Mesenteric fat pad (tissue), 1 donor: ENCODE results near the gene LIMK2. TPM values are rescaled to one million over a fixed set of nuclear protein-coding genes. Genes with fewer than 3 reads are reported as not detected.
"Not testable (repeated sequence)": the region's sequence is repeated elsewhere in the genome, so short reads cannot be mapped to it uniquely, and the experiment has no call there.

Experiments used
- DNase-seq: peaks from one replicate; pipeline ENCODE4 v3.0.0-alpha.2; 2020; ENCODE audit warnings: low spot score
- total RNA-seq: library from RNA; stranded (reverse); fragmentation: NEBNext Ultra II Directional; extraction: Animal tissue kit (Norgen Biotek cat#: 25700); gene quantifications from one replicate; pipeline ENCODE4 v1.2.1, GENCODE V29; 2021
- donor health status: DM: yes; HTN: yes; CAD: no.

Gene LIMK2
- total RNA-seq, 1 donor from 2014 or later = 52.1 TPM

DNA sequence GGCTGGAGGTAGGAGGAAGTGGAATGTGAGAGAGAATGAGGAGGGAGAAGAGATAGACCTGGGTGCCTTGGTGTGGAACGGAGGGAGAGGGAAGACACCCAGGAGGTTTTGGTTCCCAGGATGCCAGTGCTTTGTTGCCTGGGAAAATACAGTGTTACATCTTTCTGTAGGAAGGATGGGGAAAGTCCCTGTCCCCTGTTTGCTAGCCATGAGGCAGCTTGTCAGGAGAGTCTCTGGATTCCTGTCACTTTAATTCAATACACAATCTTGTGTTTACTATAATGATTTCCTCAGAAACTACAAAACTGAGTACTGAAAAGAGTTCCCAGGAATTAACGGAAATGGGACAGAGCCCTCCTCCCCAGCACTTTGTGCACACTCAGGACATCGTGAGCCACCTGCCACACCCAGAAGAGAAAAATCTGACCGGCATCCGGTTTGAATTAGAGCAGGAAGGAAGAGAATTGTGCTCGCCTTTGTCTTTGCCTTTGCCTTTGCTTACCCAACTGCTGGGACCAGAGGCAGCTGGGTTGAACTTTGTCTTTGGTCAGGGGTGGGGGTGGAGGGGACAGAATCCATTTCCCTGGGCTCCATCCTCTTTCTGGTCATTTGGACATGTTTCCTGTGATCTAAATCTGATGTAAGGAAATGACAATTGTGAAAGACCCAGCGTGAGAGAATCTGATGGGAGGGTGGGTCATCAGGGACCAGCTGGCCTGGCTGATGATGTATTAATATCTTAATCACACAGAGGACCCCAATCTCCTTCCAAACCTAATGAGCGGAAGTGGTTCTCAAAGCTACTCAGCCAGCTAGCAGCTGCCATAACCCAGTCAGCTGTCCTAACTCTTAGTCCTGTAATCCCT lies 1.3 kb upstream of the LIMK2 start:
- no peak for DNase-seq

DNA sequence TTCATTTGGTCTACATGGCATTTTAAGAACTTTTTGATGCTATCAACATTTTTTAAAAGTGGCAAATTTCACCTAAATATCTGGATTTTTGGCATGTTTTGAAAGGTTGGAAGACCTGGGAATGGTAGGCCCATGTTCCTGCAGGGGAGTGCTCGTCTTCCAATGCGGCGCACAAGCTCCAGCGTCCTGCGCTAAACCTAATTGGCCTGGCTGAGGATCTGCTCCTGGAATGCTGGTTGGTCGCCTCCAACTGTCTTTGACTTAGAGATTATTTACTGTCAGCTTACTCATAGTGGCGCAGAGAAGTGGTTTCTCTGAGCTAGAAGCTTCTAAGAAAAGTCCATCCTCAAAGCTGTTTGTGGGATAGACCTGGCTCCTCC lies 626 bp upstream of the LIMK2 start:
- no peak for DNase-seq

DNA sequence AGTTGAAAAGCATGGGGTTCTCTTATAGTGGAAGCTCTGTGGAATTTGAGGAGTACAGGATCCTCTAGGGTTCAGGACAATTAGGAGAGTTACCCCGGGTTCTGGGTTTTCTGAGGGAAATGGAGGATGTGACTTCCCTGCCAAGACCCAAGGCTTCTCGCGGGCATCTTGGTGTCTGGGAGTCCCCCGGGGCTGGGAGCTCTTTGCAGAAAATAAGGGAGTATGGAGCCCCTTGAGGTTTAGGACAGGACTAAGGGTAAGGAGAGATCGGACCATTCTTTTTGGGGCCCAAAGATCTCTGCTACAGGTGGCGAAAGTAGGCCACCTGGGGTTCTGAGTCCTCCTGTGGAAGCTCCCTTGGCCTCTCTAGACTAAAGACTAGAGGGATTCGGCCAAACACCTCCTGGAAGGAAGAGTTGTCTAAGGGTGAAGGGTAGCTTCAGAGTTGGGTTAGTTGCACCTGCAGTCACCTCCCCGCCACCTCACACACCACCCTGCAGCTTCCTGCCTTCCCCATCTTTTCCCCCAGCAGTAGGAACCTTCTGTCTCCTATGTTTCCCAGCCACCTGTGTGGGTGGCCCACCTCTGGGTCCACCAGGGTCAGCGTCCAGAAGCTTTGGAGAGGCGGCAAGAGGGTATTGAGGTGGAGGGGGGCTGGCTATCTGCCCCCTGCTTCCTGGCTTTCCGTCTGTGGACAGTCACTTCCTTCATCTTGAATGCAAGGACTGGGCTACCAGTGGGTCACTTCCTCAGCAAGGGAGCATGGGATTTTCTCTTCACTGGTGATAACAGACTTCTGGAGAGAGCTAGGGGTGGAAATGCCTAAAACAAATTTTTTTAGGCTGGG lies 908 bp downstream of the LIMK2 start:
- DNase-seq = no peak

DNA sequence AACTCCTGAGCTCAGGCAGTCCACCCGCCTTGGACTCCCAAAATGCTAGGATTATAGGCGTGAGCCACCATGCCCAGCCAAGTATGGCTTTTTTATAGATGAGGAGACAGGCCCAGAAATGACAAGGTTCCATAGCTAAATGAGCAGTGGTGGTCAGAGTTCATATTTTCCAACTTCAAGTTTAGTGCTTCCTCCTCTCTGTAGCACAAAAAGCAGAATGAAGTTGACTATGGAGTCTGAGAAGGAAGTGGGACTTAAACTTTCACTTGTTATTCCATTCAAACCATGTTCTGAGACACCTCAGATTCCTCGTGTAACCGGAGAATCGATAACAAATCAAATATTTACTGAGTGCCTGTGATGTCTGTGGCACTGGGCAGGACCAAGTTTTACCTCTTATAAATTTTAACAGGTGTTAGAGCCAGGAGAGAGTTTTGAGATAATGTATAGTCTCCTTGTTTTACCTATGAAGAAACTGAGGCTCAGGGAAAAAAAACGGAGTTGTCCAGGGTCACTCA lies 3.0 kb downstream of the LIMK2 start:
- DNase-seq = no peak

DNA sequence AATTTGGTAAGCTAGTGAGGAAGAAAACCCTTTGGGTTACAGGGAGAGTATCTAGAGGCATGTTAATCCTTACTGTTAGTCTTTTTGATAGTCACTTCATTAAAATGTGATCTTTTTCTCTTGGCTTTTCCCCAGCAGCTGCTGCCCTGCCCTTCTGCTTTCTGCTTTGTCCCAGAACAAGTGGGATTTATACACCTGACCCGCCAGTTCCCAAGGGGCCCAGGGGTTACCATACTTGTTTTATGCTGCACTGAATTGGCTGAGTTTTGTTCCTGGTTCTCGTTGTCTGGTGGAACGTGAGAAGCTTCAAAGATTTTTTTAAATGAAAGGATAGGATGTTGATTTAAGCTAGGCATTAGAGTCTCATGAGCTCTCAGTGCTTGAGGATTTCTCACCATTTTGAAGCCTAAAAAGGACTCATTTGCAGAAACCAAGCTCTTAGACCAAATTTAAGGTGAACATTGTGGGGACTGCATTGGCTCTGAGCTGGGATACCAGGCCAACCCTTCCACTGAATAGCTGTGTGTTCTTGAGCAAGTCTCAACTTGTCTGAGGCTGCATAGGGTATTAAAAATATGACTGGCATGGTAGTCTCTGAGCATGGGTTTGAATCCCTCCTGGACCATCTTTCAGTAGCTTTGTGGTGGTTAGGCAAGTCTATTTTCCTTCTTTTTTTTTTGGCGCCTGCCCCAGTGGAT lies 6.6 kb downstream of the LIMK2 start:
- no peak for DNase-seq

DNA sequence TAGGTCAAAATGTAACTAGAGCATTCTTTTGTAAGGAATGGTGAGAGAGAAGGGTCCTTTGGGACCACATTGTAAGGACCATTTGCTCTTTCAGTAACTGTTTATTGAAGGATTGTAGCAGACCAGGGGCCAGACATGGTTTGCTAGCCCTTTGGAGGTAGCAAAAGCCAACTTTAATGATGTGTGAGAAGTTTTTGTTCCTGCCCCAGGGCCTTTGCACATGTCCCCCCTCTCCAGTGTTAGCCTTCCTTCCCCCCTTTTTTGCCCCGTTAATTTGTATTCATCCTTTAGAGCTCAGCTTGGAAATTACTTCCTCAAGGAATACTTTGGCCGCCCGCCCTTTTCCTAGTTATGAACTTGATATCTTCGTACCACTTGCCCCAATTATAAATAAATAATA lies 9.0 kb downstream of the LIMK2 start:
- no peak for DNase-seq

DNA sequence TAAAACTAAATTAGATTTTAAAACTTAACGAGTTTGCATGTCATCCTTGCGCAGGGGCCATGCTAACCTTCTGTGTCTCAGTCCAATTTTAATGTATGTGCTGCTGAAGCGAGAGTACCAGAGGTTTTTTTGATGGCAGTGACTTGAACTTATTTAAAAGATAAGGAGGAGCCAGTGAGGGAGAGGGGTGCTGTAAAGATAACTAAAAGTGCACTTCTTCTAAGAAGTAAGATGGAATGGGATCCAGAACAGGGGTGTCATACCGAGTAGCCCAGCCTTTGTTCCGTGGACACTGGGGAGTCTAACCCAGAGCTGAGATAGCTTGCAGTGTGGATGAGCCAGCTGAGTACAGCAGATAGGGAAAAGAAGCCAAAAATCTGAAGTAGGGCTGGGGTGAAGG lies 10.6 kb downstream of the LIMK2 start:
- DNase-seq = no peak

DNA sequence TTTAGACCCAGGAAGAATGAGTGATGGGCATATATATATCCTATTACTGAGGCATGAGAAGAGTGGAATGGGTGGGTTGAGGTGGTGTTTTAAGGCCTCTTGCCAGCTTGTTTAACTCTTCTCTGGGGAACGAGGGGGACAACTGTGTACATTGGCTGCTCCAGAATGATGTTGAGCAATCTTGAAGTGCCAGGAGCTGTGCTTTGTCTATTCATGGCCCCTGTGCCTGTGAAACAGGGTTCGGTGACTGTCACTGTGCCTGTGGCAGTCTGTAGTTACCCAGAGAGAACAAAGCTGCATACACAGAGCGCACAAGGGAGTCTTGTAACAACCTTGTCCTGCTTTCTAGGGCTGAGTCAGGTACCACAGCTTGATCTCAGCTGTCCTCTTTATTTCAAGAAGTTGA lies 11.7 kb downstream of the LIMK2 start:
- no peak for DNase-seq

DNA sequence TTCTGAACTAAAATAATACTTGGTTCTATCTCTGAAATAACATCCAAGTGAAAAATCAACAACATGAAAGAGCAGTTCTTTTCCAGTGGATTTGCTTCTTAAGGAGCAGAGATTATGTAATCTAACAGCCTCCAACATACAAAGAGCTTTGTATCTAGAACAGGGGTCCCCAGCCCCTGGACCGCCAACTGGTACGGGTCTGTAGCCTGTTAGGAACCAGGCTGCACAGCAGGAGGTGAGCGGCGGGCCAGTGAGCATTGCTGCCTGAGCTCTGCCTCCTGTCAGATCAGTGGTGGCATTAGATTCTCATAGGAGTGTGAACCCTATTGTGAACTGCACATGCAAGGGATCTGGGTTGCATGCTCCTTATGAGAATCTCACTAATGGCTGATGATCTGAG lies 12.6 kb downstream of the LIMK2 start:
- DNase-seq = not testable (repeated sequence)

DNA sequence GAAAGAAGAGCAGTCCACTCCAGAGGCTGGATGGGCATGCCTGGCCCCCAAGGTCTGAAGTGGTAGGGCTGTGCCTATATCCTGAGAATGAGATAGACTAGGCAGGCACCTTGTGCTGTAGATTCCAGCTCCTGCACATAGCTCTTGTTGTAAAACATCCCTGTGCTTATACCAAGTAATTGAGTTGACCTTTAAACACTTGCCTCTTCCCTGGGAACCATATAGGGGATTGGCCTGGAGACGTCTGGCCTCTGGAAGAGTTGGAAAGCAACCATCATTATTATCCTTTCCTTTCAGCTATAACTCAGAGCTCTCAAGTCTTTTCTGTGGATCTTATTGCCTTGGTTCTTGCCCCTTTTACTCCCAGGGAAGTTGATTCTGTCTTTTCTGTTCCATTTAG lies 15.1 kb downstream of the LIMK2 start:
- DNase-seq = no peak

DNA sequence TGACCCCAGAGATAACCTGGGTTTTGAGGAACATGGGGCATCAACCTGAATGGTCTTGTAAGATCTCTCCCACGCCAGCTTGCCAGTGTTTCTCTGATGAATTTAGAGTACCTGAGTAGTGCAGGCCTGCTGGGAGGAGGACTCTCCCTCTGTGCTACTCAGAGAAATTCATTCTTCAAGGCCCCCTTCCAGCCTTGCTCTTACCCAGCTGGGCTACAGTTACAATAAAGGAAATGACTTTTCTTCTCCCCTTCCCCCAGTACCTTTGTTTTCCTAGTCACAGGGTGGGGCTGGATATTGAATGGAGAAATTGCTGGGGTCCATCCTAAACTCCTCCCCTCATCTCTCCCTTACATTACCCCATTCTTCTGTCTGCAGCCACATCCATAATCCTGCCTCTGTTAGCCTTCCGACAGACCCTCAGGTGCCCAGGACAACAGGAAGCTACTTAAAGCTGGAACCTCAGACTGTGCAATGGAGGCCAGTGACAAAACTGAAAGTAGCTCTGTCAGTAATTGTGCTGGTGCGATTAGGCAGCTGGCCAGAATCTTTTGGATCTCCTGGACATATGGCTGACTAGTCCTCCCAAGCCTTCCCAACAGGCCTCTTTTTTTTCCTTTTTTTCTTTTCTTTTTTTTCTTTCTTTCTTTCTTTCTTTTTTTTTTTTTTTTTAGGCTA lies 17.4 kb downstream of the LIMK2 start:
- DNase-seq = no peak

DNA sequence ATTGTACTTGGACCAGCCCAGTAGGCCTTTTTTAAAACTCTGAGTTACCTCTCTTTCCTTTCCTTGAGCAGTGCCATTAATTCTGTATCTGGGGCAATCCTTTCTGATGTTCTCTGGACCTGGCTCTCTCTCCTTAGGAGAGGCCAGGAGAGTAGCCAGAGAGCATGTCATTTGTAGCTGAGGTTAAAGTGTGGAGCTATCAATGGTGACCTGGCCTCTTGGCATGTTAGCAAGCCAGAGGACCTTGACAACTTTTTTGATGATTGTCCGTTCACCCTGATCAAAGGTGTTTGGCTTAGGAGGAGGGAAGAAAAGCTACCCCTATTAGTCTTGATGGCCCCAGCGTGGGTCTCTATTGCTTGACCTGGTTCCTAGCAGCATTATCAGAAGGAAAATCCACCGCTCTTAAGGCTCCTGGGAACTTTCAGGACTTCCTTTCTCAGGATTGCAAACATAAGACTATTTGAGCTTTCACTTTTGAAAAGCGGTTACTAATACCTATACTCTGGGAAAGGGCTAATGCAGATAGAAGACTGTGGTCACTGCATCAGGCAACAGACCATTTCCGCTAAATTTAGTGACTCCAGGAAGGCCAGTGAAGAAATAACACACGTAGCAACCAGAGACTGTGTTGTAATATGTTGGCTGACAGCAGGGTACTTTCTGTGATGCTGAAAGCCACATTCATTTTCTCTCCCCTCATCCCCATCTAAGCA lies 18.2 kb downstream of the LIMK2 start:
- no peak for DNase-seq

DNA sequence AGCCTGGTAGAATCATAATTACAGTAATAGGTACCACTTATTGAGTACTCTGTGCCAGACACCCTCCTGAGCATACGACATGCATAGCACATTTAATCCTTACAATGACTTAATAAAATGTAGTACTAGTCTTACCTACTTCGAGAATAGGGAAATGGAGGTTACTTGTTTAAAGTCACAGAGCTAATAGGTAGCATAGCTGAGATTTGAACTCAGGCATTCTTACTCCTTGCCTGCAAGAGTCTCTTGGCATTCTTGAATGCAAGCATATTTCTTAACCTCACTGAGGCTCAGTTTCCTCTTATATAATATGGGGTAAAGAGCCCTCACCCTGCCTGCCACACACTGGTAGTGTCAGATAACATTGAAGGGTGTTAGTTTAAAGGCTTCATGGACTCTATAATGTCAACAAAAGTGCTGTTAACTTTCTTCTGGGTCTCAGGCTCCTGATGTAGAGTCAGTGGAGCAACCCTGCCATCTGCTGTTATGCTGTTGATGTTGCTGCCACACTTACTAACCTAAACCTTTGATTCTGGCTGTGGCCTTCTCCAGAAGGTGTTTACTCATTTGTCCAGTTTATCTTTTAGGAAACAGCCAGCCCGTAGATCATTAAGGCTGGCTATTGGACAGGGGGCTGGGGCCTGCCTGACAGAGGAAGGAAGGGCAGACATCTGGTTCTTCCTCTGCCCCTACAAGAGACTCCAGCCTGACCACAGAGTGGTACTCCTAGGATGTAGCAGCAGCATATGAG lies 18.9 kb downstream of the LIMK2 start:
- no peak for DNase-seq

DNA sequence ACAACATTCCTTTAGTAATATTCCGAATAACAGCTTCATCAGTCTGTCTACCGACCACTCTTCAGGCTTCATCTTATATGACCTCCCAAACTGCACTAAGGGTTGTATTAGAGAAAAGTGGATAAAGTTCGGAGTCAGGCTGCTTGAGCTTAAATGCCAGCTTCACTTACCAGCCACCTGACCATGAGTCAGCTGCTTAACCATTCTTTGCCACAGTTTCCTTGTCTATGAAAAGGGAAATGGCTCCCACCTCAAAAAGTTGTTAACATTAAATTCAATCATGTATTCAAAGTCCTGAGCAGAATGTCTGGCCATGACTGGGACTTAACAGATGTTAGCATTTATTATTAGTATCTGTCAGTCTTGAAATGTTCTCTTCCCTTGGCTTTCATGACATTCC lies 20.9 kb downstream of the LIMK2 start:
- DNase-seq = no peak

DNA sequence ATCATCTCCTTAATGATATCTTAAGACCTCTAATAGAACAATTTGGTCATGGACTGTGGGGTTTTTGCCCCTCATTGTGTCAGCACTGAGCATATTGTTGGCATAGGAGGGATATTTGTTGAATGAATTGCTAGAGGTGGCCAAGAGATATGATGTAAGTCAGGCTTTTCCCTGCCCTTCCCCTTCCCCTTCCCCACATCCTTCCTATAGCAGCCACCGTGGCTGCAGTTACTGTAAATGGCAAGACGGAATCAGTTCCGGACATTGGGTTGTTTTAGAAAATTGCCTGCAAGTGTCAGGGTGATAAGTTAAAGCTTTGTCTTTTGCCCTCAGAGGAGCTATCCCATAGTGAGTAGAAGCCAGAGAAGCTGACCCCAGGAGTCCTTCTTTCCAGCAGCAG lies 23.0 kb downstream of the LIMK2 start:
- no peak for DNase-seq

DNA sequence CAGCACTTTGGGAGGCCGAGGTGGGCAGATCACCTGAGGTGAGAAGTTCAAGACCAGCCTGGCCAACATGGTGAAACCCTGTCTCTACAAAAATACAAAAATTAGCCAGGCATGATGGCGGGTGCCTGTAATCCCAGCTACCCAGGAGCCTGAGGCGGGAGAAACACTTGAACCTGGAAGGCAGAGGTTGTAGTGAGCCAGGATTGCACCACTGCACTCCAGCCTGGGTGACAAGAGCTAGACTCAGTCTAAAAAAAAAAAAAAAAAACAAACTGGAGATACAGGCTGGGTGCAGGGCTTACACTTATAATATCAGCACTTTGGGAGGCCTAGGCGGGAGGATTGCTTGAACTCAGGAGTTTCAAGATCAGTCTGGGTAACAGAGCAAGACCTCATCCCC lies 23.9 kb downstream of the LIMK2 start:
- not testable (repeated sequence) for DNase-seq

DNA sequence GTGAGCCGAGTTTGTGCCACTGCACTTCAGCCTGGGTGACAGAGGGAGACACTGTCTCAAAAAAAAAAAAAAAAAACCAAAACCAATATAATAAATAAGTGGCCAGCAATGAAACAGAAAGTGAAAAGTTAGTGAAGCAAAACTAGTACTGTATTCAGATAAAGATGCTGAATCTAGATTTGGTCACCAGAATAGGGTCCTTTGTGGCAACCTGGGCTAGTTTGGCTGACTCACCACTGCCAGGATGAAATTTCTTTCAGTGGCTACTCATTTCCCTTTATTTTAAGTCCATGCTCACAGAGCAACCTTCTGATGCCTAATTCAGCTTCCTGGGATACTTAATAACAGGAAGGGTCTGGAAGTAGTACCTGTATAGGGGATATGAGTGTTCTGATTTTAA lies 26.0 kb downstream of the LIMK2 start:
- DNase-seq = no peak

DNA sequence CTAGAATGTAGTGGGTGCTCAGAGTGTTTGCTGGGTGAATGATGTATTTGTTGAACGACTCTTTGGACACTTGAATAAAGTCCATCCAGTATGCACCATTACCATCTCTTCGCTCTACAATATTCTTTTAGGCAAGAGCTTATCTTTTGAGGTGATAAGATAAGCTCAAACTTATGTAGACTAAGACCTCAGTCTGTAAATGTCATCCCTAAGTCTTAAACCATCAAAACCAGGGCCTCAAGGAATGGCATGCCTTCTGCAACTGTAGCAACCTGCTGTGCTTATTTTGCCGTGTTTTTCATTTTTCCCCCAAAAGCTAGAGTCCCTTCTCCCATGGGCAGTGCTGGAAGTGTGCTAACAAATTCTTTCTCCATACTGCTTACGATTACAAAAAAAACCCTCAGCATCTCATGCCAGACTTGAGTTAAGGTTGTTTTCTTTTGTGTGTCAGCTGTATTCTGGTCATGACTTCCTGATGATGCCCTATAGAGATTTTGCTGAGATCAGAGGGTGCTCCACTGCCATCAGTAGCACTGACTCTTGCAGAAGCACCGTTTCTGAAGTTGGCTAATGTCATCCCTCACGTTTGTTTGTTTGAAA lies 27.8 kb downstream of the LIMK2 start:
- no peak for DNase-seq

DNA sequence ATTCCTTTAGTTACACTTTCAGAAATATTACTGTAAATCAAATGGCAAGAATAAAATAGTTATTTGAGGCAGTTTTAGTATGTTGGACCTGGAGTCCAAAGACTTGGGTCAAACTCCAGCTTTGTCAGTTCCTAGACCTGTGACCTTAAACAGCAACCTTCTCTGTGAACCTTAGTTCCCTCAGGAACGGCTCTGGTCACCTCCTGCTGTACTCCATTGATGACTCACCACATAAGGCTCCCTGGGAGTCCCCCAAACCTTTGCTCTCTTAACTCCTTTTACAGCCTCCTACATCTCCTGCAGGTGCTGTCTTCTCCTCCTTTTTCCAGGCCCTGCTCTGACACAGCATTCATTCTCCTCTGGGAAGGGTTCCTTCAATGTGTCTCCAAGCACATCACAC lies 29.1 kb downstream of the LIMK2 start:
- no peak for DNase-seq
